HG03280 (cell line): ENCODE results near the gene LHFPL3.
"Not testable (repeated sequence)": the region's sequence is repeated elsewhere in the genome, so short reads cannot be mapped to it uniquely, and the experiment has no call there.

Experiments used
- ATAC-seq: cut with Tn5 transposase; IDR thresholded peaks from one replicate; pipeline ENCODE4 v1.9.1; 2021; ENCODE audit warnings: mild to moderate bottlenecking, moderate library complexity; ENCODE audit not compliant: unreplicated experiment

The LHFPL3 gene

GRCh38 chr7:104923010-104923421 is 594.6 kb downstream of the LHFPL3 start:
- ATAC-seq = peak; percentile 99

DNA sequence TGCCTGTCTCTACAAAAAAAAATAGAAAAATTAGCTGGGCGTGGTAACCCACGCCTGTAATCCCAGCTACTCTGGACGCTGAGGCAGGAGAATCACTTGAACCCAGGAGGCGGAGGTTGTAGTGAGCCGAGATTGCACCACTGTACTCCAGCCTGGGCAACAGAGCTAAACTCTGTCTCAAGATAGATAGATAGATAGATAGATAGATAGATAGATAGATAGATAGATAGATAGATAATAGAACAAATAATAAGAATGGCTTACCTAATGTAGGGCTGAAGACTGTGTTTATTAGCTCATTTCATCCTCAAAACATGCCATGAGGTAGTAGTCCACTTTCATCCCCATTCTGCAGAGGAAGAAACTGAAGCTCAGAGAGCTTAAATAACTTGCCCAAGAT is 597.8 kb downstream of the LHFPL3 start:
- not testable (repeated sequence) for ATAC-seq

DNA sequence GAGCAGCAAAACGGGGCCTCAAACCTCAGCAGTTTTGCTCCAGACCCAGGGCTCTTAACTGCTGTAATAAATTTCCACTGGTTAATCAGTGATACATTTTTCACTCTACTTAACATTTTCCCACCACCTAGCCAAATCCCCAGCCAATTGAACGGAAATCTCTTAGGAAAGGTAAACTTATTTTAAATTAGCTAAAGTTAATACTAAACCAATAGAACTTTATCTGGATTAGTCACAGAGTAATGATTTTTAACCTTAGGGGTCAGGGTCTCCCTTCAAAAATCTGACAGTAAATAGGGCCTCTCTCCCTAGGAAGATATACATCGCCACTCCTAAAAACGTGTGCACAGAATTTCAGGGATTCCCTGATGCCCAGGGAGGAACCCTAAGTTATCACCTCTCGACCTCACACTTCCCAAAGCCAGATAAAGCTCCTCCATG is 598.2 kb downstream of the LHFPL3 start:
- ATAC-seq = no peak

- ATAC-seq = no peak
Observed at GRCh38 chr7:104927055-104927454, 598.7 kb downstream of the LHFPL3 start.

- no peak for ATAC-seq
Observed at GRCh38 chr7:104928721-104929400, 600.5 kb downstream of the LHFPL3 start.

DNA sequence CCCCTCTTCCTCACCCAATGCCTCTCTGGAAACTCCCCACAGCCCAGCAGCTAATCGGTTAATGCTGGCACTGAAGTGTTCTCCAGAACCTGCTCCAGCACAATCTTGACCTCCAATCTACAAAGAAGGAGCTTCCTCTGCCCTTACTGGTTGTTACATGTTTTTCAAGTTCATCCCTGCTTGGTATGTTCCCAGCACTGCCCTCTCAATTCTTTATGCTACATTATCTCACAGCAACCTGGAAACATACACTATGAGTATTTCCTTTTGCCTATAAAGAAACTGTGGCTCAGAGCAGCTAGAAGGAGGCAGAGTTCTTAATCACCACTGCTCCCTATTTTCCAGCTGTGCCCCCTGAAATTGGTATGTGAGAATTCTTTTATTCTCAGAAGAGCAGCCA is 601.5 kb downstream of the LHFPL3 start:
- ATAC-seq = no peak

GRCh38 chr7:104931181-104931781 is 602.9 kb downstream of the LHFPL3 start:
- no peak for ATAC-seq

DNA sequence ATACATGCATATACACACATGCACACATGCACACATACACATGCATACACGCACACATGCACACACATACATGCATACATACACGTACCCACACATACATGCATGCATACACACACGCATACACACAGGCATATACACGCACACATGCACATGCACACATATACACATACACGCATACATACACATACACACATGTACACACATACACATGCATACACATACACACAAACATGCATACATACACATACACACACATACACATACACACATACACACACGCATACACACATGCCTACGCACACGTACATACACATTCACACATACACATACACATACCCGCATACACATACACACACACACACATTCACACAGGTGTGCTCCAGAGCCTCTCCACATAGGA is 604.6 kb downstream of the LHFPL3 start:
- ATAC-seq = no peak

- ATAC-seq = no peak
Observed at GRCh38 chr7:104933521-104933988, 605.2 kb downstream of the LHFPL3 start.

DNA sequence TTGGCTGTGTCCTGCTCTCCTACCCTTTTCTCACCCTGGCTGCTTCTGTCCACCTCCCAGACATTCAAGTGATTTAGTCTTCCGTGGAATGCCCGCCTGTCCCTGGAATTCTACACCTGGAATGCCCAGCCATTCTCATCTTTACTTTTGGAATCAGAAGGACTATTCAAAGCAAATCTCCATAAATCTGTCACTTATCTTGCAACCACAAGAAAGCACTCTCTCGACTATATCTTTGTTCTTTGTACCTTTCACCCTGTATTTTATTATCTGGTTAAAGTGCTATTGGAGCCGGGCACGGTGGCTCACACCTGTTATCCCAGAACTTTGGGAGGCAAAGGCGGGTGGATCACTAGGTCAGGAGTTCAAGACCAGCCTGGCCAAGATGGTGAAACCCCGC is 606.3 kb downstream of the LHFPL3 start:
- ATAC-seq = no peak

DNA sequence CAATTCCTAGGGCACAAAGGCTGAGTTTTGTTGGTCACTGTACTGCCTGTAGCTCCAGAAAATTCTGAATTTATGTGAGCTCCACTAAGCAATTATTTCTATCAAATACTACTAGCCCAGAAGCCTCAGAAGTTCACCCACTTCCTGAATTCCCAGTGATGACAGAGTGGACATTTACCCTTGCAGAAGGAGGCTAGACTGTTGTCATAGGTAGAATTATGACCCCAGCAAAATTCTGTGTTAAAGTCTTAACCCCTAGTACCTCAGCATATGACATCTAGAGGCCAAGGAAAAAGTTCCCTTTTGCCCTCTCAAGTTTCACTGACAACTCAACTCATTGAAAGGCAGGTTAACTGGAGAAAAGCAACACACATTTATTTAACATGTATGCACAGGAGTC is 606.9 kb downstream of the LHFPL3 start:
- ATAC-seq = no peak

DNA sequence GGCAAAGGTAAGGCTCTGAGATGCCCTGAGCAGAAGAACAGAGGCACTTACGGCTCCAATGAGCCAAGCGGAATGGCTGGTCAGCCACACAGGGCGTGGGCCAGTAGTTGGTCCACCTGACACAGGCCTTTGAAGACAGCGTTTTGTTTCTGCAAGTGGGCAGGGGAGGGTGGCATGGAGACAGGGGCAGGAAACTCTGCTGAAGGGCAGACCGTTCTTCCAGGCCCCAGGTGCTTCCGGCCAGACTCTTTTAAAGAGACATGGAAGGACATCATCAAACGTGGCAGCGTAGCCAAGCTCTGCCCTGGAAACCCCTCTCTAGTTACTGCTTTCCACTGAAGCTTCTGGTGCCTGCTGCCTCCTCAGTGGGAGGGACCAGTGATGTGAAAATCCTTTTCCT is 608.1 kb downstream of the LHFPL3 start:
- no peak for ATAC-seq

DNA sequence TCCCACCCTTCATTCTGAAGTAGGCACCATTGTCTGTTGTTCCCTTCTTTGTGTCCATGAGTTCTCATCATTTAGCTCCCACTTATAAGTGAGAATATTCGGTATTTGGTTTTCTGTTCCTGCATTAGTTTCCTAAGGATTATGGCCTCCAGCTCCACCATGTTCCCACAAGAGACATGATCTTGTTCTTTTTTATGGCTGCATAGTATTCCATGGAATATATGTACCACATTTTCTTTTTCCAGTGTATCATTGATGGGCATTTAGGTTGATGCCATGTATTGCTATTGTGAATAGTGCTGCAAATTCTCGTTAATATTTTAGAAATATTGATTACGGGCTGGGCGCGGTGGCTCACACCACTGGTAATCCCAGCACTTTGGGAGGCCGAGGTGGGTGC is 609.1 kb downstream of the LHFPL3 start:
- ATAC-seq = not testable (repeated sequence)

- no peak for ATAC-seq
Observed at GRCh38 chr7:104938741-104939390, 610.5 kb downstream of the LHFPL3 start.

GRCh38 chr7:104940023-104940710 is 611.8 kb downstream of the LHFPL3 start:
- ATAC-seq = no peak

- peak; percentile 44 for ATAC-seq
Observed at GRCh38 chr7:104943502-104944343, 615.3 kb downstream of the LHFPL3 start.

- no peak for ATAC-seq
Observed at GRCh38 chr7:104945599-104945956, 617.2 kb downstream of the LHFPL3 start.

GRCh38 chr7:104946338-104946737 is 617.9 kb downstream of the LHFPL3 start:
- ATAC-seq = no peak

GRCh38 chr7:104950006-104950405 is 621.6 kb downstream of the LHFPL3 start:
- ATAC-seq = no peak

GRCh38 chr7:104950754-104951153 is 622.4 kb downstream of the LHFPL3 start:
- ATAC-seq = no peak

DNA sequence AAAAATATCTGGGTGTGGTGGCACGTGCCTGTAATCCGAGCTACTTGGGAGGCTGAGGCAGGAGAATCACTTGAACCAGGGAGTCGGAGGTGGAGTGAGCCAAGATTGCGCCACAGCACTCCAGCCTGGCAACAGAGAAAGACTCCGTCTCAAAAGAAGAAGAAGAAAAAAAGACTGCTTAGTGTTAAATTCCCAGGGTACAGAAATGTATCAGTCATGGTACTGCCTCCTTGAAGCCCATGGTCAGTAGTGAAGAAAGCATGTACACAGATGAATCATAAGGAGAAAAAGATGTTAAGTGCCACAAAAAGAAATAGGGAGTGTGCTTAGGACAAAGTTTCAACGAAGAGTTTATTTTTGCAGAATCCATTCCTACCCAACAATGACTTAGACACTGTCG is 623.1 kb downstream of the LHFPL3 start:
- ATAC-seq = no peak
